Activated CD8-positive, alpha-beta memory T cell treated with anti-CD3 and anti-CD28 coated beads, Interleukin-2, amount 10 ng/mL, durations not matched to agents 7 days and 5 days (primary cell): ENCODE results near the gene MRPL40. TPM values are rescaled to one million over a fixed set of nuclear protein-coding genes. Genes with fewer than 3 reads are reported as not detected.

Source experiments
- ATAC-seq: fragments of 150-1000 bp; cut with Tn5 transposase; one replicate; pipeline ENCODE4 v1.10.0; 2021; ENCODE audit warnings: moderate library complexity
- CTCF ChIA-PET: fragments of 350-600 bp; sonication (Branson Sonifier 250); formaldehyde crosslinking; loops from one replicate; lab custom pipeline; 2021; ENCODE audit warnings: antibody characterized with exemption; lab: Charles Lee
- DNase-seq: peaks from one replicate; pipeline ENCODE4 v3.0.0-alpha.2; 2020
- H3K27ac Mint-ChIP-seq: one replicate; pipeline ENCODE4 v1.8.0; 2021; ENCODE audit warnings: mild to moderate bottlenecking, mixed read lengths
- H3K27me3 Mint-ChIP-seq: one replicate; pipeline ENCODE4 v1.8.0; 2021; ENCODE audit warnings: mixed read lengths
- H3K36me3 Mint-ChIP-seq: one replicate; pipeline ENCODE4 v1.8.0; 2021; ENCODE audit warnings: mild to moderate bottlenecking, mixed read lengths
- H3K4me1 Mint-ChIP-seq: one replicate; pipeline ENCODE4 v1.8.0; 2021; ENCODE audit warnings: mixed read lengths
- H3K4me3 Mint-ChIP-seq: one replicate; pipeline ENCODE4 v1.8.0; 2021; ENCODE audit warnings: mild to moderate bottlenecking, moderate library complexity, mixed read lengths
- H3K9me3 Mint-ChIP-seq: one replicate; pipeline ENCODE4 v1.8.0; 2022; ENCODE audit warnings: low read depth, mixed read lengths
- total RNA-seq, 2 experiments: library from RNA; stranded (reverse); gene quantifications; one replicate each; pipeline ENCODE4 v1.2.3, GENCODE V29; 2021

MRPL40 gene
- total RNA-seq, 2 experiments from 2014 or later = 27.0 to 32.4 TPM

GRCh38 chr22:19476023-19476422 is 43.7 kb downstream of the MRPL40 start:
- no peaks in the 10 kb centered on the region for H3K27me3 Mint-ChIP-seq

GRCh38 chr22:19477321-19478044 is 45.1 kb downstream of the MRPL40 start:
- H3K27ac Mint-ChIP-seq = peak overlapping the region; percentile 98
- ATAC-seq (no peak), DNase-seq (no peak)
- H3K9me3 Mint-ChIP-seq = no peaks in the 10 kb centered on the region
- H3K4me3 Mint-ChIP-seq = peak overlapping the region; percentile 99
- H3K36me3 Mint-ChIP-seq = peaks cover 15% of the 10 kb centered on the region
- peaks cover 32% of the 10 kb centered on the region for H3K4me1 Mint-ChIP-seq
- H3K27me3 Mint-ChIP-seq = no peaks in the 10 kb centered on the region
- CTCF ChIA-PET = interaction anchor here (0.8 to 2.7 kb wide), 14 partner anchors 9 to 333 kb away, joined by 3 to 16 read pairs (median 4); partner anchors contain the start of genes ESS2 and HIRA

More at GRCh38 chr22:19476023-19476422, 43.7 kb downstream of the MRPL40 start:
- H3K4me3 Mint-ChIP-seq = no peak overlapping the region
- peaks cover 21% of the 10 kb centered on the region for H3K36me3 Mint-ChIP-seq
- DNase-seq (no peak), ATAC-seq (no peak)
- H3K27ac Mint-ChIP-seq = peak overlapping the region; percentile 32
- H3K9me3 Mint-ChIP-seq = no peaks in the 10 kb centered on the region
- H3K4me1 Mint-ChIP-seq = peaks cover 31% of the 10 kb centered on the region
- CTCF ChIA-PET = interaction anchor here (1.7 to 2.7 kb wide), 2 partner anchors 296 to 331 kb away, joined by 10 to 16 read pairs; partner anchors contain the start of gene ESS2

- no peaks in the 10 kb centered on the region for H3K9me3 Mint-ChIP-seq
- H3K4me3 Mint-ChIP-seq = peak overlapping the region; percentile 99
- peak overlapping the region; percentile 98 for H3K27ac Mint-ChIP-seq
- peaks cover 35% of the 10 kb centered on the region for H3K4me1 Mint-ChIP-seq
- peaks cover 18% of the 10 kb centered on the region for H3K36me3 Mint-ChIP-seq
- H3K27me3 Mint-ChIP-seq = no peaks in the 10 kb centered on the region
- DNase-seq (peak; percentile 50), ATAC-seq (no peak)
- CTCF ChIA-PET = interaction anchor here (0.8 to 2.7 kb wide), 13 partner anchors 10 to 333 kb away, joined by 3 to 16 read pairs (median 4); partner anchors contain the start of genes ESS2 and HIRA
These were observed 45.9 kb downstream of the MRPL40 start for GRCh38 chr22:19478045-19478900.

- H3K4me3 Mint-ChIP-seq = peak within 1 kb of the TSS; percentile 99
- CTCF ChIA-PET = interaction anchor here (1.0 to 2.7 kb wide), 6 partner anchors 10 to 334 kb away, joined by 3 to 16 read pairs (median 4); partner anchors contain the start of genes C22orf39 and ESS2
- no peaks in the 10 kb centered on the region for H3K27me3 Mint-ChIP-seq
- peak within 1 kb of the TSS; percentile 98 for H3K27ac Mint-ChIP-seq
- peaks cover 40% of the 10 kb centered on the region for H3K4me1 Mint-ChIP-seq
- no peaks in the 10 kb centered on the region for H3K9me3 Mint-ChIP-seq
- peaks cover 18% of the 10 kb centered on the region for H3K36me3 Mint-ChIP-seq
- DNase-seq (peak; percentile 88), ATAC-seq (peak; percentile 62)
These were observed 46.6 kb downstream of the MRPL40 start, which contains the start of gene UFD1 for GRCh38 chr22:19478901-19479354. TSS of gene UFD1 (minus strand) at chr22:19479193. CDS start at chr22:19479085, 108 bp downstream.

GRCh38 chr22:19479355-19480172 is 47.2 kb downstream of the MRPL40 start, which contains the start of gene CDC45:
TSS of gene CDC45 (plus strand) at chr22:19479920. CDS start at chr22:19479969, 49 bp downstream.
- ATAC-seq (peak; percentile 93), DNase-seq (peak; percentile 98)
- CTCF ChIA-PET = interaction anchor here (0.5 to 1.5 kb wide), 6 partner anchors 20 to 335 kb away, joined by 3 to 6 read pairs (median 4); partner anchors contain the start of genes C22orf39, ESS2 and SLC25A1
- Mint-ChIP-seq H3K4me3 (peak within 1 kb of the TSS; percentile 99), H3K36me3 (peaks cover 21% of the 10 kb centered on the region), H3K27ac (peak within 1 kb of the TSS; percentile 98), H3K9me3 (no peaks in the 10 kb centered on the region), H3K27me3 (no peaks in the 10 kb centered on the region), H3K4me1 (peaks cover 41% of the 10 kb centered on the region)

- Mint-ChIP-seq H3K27ac (peak overlapping the region; percentile 98), H3K4me3 (peak overlapping the region; percentile 99), H3K36me3 (peaks cover 26% of the 10 kb centered on the region), H3K27me3 (no peaks in the 10 kb centered on the region), H3K4me1 (peaks cover 41% of the 10 kb centered on the region), H3K9me3 (no peaks in the 10 kb centered on the region)
- CTCF ChIA-PET = interaction anchor here (0.5 to 1.5 kb wide), 5 partner anchors 21 to 336 kb away, joined by 3 to 6 read pairs (median 4); partner anchors contain the start of genes C22orf39, ESS2 and SLC25A1
- ATAC-seq (peak; percentile 2), DNase-seq (no peak)
These were observed 47.8 kb downstream of the MRPL40 start for GRCh38 chr22:19480173-19480568.

- Mint-ChIP-seq H3K4me3 (peak overlapping the region; percentile 99), H3K9me3 (no peaks in the 10 kb centered on the region), H3K27ac (peak overlapping the region; percentile 98), H3K27me3 (no peaks in the 10 kb centered on the region), H3K4me1 (peaks cover 41% of the 10 kb centered on the region), H3K36me3 (peaks cover 28% of the 10 kb centered on the region)
- no peak for DNase-seq
- ATAC-seq = no peak
- CTCF ChIA-PET = interaction anchor here (1.5 kb wide), 1 partner anchor 337 kb away, joined by 6 read pairs; the partner anchor contains the start of gene ESS2
These were observed 48.4 kb downstream of the MRPL40 start for GRCh38 chr22:19480789-19481188.

- Mint-ChIP-seq H3K27ac (no peak overlapping the region), H3K4me3 (no peak overlapping the region), H3K4me1 (peaks cover 30% of the 10 kb centered on the region), H3K36me3 (peaks cover 33% of the 10 kb centered on the region), H3K27me3 (no peaks in the 10 kb centered on the region), H3K9me3 (no peaks in the 10 kb centered on the region)
- DNase-seq (no peak), ATAC-seq (no peak)
- CTCF ChIA-PET = no interaction called here
These were observed 50.0 kb downstream of the MRPL40 start for GRCh38 chr22:19482297-19482696.

- Mint-ChIP-seq H3K36me3 (peaks cover 43% of the 10 kb centered on the region), H3K27ac (no peak overlapping the region), H3K4me1 (peaks cover 24% of the 10 kb centered on the region), H3K9me3 (no peaks in the 10 kb centered on the region), H3K27me3 (no peaks in the 10 kb centered on the region), H3K4me3 (no peak overlapping the region)
- DNase-seq (no peak), ATAC-seq (no peak)
- CTCF ChIA-PET = no interaction called here
These were observed 51.3 kb downstream of the MRPL40 start for GRCh38 chr22:19483481-19484244.
